Body of pancreas (tissue), 4 donors: ENCODE results near the gene COL13A1.

Experiments used
- CTCF ChIP-seq, 7 experiments: fragments of 450-650 bp in 4 of 7; fragments of 200-600 bp in 3 of 7; sonication (generic) in 3 of 7; IDR thresholded peaks; one replicate each; pipeline ENCODE4 v1.5.1; 2016 to 2019; ENCODE audit warnings: antibody characterized with exemption in 7 of 7
- POLR2A ChIP-seq, 3 donors: fragments of 450-650 bp; IDR thresholded peaks; one replicate each; pipeline ENCODE4 v1.6.1; 2016; ENCODE audit warnings: antibody characterized with exemption in 3 of 3, mild to moderate bottlenecking in 2 of 3

DNA sequence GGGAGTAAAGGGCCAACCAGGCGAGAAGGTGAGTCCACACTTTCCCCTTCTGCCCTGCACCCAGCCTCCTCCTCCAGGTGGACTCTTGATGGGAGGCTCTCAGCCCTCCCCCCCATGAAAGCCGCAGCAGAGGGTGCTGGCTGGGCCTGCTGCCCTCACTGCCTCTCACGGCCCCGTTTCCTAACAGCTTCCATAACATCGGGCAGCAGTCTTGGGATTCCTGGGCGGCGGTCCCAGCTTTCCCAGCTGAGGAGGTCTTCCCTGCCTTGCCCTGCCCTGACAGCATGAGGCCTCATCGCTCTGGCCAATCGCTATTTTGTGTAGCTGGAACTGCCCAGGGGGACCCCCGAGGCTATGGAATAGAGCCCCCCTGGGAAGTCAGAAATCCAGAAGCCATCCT is 76.3 kb downstream of the COL13A1 start:
- TF ChIP-seq CTCF (IDR thresholded peaks at IDR 0.05), result no peak
- TF ChIP-seq POLR2A (IDR thresholded peaks at IDR 0.05), result no peak
